Stimulated activated CD8-positive, alpha-beta memory T cell treated with anti-CD3 and anti-CD28 coated beads, Interleukin-15, amount 100 ng/mL, for 24 hours (primary cell): ENCODE measurements around the gene SLC6A20.
"Not testable (repeated sequence)": the region's sequence is repeated elsewhere in the genome, so short reads cannot be mapped to it uniquely, and the experiment has no call there.

Experiments
- DNase-seq: peaks from one replicate; pipeline ENCODE4 v3.0.0-alpha.2; 2020; ENCODE audit warnings: low read depth

SLC6A20 gene

DNA sequence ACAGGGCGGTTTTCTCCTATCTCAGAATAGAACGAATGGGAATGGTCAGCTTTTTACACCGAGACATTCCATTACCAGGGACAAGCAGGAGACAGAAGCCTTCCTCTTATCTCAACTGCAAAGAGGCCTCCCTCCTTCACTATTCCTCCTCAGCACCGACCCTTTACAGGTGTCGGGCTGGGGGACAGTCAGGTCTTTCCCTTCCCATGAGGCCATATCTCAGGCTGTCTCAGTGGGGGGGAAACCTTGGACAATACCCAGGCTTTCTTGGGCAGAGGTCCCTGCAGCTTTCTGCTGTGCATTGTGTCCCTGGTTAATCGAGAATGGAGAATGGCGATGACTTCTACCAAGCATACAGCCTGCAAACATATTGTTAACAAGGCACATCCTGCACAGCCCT lies 39.2 kb downstream of the SLC6A20 start:
- DNase-seq: not testable (repeated sequence)

GRCh38 chr3:45756055-45756454 lies 40.3 kb downstream of the SLC6A20 start:
- no peak for DNase-seq

- no peak for DNase-seq
Observed at GRCh38 chr3:45754461-45754860, 41.9 kb downstream of the SLC6A20 start.

DNA sequence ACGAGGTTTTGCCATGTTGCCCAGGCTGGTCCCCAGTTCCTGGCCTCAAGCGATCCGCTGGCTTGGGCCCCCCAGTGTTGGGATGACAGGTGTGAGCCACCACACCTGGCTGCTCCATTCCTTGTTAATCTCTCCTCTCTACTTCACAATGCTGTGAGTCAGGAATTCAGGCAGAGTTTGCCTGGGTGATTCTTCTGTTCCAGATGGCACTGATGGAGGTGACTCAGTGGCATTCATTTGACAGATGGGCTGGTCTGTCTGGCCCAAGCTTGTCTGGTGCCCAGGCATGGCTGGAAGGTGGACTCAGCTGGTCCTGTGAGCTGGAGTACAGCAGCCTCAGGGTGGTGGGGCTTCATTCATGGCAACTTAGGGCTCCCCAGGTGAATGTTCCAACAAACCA lies 43.2 kb downstream of the SLC6A20 start:
- no peak for DNase-seq

DNA sequence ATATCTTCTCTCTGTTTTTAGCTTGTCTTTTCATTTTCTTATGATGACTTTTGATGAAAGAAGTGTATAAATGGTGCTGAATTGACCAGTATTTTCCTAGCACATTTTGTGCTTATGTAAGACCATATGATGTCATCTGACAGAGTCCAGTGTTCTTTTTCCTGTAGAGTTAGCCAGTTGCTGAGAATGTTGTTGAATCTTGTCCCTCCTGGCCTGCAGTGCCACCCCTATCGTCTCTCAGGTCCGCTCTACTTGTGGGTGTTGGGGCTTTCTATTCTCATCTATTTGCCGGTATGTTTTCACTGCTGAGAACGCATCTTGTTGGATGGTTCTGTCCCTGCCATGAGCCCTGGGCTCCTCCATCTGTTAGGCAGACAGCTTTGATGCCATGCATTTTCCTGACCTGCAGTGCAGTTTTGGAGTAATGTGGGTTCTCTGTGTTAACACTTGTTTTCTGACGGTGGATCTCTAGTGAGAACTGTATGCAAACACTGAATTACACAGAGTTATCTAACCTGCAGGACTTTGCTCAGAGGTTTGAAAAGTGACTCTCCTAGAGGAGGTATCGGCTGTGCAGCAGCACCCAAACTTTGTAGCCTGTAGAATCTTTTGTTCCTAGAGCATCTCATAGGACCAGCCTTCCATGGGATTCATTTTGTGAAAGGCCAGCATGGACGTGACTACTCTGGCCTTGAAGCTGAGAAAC lies 44.6 kb downstream of the SLC6A20 start:
- no peak for DNase-seq

DNA sequence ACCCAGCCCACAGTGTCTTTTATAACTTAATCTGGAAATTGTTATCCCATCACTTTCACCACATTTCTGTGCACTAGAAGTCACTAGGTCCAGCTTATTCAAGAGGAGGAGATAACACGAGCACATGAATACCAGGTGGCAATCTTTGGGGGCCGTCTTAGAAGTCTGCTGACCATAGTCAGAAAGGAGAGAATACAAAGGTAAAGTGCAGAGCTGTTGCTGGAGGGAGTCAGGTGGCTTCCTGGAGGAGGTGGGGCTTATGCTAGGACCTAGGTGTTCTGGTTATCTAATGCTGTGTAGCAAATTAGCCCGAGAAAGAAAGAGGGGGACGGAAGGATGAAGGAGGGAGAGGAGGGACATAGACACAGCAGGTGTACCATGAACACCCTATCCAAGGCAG lies 46.5 kb downstream of the SLC6A20 start:
- no peak for DNase-seq

DNA sequence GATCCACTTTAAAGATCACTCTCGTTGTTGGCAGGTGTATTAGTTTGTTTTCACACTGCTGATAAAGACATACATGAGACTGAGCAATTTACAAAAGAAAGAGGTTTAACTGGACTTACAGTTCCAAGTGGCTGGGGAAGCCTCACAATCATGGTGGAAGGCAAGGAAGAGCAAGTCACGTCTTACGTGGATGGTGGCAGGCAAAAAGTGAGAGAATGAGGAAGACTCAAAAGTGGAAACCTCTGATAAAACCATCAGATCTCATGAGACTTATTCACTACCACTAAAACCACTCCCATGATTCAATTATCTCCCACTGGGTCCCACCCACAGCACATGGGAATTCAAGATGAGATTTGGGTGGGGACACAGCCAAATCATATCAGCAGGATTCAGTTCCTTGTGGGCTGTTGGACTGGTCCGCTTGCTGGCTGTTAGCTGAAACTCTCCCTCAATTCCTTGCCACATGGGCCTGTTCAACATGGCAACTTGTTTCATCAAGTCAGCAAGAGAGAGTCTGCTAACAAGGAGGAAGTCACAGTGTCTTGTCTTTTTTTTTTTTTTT lies 47.2 kb downstream of the SLC6A20 start:
- DNase-seq: not testable (repeated sequence)

DNA sequence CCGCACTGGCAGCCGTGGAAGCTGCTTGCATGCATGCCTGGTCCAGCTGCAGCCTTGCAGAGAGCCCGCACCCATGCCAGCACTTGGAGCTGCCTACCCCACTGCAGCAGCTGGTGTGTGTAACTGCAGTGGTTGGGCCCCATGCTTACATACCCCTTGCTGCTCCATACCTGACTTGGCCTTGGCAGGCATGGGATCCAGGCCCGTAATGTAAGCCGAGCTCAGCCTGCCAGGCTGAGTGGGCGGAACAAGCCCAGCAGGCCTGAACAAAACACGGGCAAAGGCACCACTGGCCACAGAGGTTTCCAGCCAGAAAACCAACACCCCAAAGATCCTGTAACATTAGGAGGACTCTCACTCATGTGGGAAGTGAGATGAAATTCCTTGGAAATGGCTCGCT lies 48.3 kb downstream of the SLC6A20 start:
- no peak for DNase-seq

GRCh38 chr3:45746777-45747622 lies 49.3 kb downstream of the SLC6A20 start:
- DNase-seq: no peak

GRCh38 chr3:45746165-45746776 lies 50.1 kb downstream of the SLC6A20 start:
- no peak for DNase-seq

DNA sequence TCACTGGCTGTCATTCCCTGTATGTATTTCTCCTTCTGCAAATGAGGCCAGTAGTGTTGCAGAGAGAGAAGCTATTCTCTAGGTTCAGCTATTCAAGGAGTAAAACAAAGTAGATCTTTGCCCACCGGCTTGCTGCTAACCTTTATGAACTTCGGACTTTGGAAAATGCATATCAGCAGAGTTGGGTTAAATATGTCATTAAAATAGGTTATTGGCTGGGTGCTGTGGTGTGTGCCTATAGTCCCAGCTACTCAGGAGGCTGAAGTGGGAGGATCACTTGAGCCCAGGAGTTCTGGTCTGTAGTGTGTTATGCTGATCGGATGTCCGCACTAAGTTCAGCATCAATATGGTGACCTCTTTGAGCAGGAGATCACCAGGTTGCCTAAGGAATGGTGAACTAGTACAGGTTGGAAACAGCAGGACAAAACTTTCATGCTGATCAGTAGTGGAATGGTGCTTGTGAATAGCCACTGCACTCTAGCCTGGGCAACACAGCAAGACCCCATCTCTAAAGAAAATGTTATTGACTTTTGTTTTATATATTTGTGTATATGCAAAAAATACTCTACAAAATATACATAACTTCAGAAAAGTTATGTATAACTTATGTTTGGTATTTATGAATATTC lies 53.8 kb downstream of the SLC6A20 start:
- no peak for DNase-seq

GRCh38 chr3:45741742-45742460 lies 54.4 kb downstream of the SLC6A20 start:
- DNase-seq: no peak

DNA sequence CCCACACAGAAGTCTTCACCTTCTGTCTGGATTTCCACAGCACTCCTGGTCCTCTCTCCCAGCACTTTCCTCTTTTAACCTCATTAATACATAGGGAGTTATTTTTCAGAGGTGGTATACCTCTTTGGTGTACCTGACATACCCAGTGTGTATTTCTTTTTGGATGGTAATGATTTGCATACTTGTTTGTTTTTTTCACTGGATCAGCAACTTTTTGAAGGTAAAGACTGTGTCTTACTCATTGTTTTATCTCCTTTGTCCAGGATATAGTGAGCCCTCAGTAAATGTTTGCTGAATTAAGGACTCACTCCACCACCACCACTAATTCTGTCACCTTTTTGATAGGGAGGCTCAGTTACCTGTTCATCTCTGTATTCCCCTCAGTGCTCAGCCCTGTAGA lies 55.1 kb downstream of the SLC6A20 start:
- DNase-seq: no peak

DNA sequence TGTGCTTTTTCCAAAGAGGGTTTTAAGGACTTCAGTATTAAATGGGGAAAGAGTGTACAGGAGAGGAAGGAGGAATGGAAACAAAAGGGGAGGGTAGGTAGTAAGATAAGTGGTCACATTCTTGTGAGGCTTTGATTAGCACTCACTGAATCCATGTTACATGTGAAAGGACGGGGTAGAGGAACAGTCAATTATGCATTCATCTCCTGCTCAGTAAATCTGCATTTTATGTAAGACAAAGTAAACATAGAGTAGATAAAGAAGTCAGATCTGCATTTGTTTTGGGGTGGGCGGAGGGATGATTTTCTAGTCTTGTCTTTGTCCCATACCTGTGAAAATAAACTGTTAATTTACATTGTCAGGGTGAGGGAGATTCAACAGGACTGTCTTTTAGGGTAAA lies 56.3 kb downstream of the SLC6A20 start:
- no peak for DNase-seq

DNA sequence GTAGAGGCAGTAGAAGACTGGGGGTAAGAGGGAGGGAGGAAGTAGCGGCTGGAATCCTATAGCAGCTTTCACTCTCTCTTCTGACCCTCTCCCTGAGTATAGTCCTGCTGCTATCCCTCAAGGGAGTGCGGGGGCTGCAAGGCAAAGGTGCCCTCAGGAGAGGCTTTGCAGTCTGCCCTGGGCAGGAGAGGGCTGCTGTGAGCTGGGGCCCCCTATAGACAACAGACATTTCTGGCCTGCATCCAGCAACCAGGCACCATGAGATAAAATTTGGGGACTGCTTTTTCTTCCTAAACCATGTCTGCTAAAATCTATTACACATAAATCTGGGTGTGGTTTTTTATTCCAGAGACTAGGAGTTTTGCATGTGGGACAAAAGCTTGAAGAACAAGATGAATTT lies 59.1 kb downstream of the SLC6A20 start:
- no peak for DNase-seq

GRCh38 chr3:45736707-45737106 lies 59.6 kb downstream of the SLC6A20 start:
- DNase-seq: no peak

GRCh38 chr3:45730409-45731154 lies 65.8 kb downstream of the SLC6A20 start:
- DNase-seq: no peak

DNA sequence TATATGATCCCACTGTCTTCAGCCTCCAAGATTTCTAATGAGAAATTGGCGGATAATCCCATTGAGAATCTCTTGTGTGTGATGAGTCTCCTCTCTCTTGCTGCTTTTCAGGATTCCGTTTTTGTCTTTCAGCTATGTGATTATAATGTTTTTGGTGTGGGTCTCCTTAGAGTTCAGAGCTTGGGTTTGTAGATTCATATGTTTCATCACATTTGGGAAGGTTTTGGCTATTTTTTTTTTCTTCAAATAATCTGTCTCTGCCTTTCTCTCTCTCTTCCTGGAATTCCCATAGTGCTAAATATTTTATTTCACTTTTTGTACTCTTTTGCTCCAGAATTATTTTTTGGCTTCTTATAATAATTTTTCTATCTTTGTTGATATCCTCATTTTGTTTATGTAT lies 66.7 kb downstream of the SLC6A20 start:
- DNase-seq: no peak

DNA sequence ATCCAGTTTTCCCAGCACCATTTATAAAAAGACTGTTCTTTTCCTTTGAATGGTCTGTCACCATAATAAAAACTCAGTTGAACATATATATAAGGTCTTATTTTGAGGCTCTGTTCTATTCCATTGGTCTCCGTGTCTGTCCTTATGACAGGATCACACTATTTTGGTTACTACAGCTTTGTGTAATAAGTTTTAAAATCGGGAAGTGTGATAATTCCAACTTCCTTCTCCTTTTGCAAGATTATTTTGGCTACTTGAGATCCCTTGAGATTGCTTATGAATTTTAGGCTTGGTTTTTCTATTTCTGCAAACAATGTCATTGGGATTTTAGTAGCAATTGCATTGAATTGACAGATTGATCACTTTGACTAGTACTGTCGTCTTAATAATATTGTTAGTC lies 71.4 kb downstream of the SLC6A20 start:
- no peak for DNase-seq

GRCh38 chr3:45719655-45720487 lies 76.5 kb downstream of the SLC6A20 start:
- no peak for DNase-seq
